ENCODE measurements around the gene TECPR1. TPM values are rescaled to one million over a fixed set of nuclear protein-coding genes. Genes with fewer than 3 reads are reported as not detected.

The TECPR1 gene
- total and polyA plus RNA-seq, 2 donors (not counting 3 experiments of a cell fraction or from before 2014, with no cell fraction given), result 12.3 to 97.5 TPM

DNA sequence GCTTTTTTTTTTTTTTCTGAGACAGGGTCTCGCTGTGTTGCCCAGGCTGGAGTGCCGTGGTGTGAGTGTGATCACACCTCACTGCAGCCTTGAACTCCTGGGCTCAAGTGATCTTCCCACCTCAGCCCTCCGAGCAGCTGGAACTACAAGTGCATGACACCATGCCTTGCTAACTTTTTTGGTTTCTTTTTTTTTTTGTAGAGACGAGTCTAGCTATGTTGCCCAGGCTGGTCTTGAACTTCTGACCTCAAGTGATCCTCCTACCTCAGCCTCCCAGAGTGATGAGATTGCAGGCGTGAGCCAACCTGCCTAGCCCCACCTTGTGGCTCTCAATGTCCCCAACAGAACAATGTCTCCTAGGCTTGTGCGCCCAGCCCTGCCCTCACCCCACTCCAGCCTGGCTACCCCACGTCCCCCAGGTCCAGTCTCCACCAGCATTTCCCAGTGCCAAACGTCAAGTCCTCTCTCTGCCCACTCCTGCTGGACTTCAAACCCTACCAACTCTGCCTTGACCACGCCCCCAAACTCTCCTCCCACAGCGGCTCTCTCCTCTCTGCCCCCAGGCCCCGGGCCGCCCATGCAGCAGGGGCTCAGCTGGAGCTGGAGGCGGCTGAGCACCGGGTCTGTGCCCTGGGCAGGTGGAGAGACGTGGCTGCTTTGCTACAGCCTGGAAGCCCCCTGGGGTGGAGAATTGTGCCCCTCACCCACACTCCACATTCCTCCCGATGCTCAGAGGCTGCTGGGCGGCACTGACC lies 21.9 kb downstream of the TECPR1 start:
- intact Hi-C loops (cut with micrococcal nuclease) (no loop called here), dilution Hi-C loops (cut with MboI; ENCODE audit: extremely low pct_ligation_motif_present, low sequenced_read_pairs) (no loop called here)
- no peak overlapping the region for H3K4me3 ChIP-seq (replicated peaks in 1 of 3; ENCODE audit: insufficient read depth in 1 of 3, low read depth in 1 of 3, low read length in 3 of 3)
- DNase-seq (ENCODE audit: low read depth, low spot score), result no peak
- H4K20me1 ChIP-seq (replicated peaks; ENCODE audit: control insufficient read depth, extremely low read depth, insufficient read depth, low read length), result no peaks in the 10 kb centered on the region
- no peak for FAIRE-seq
- no peaks in the 10 kb centered on the region for H3K9me1 ChIP-seq (replicated peaks; ENCODE audit: control insufficient read depth, extremely low read depth, insufficient read depth, low read length)
- no peaks in the 10 kb centered on the region for H3K79me2 ChIP-seq (ENCODE audit: control insufficient read depth, insufficient read depth, low read length)
- H3K36me3 ChIP-seq (ENCODE audit: control insufficient read depth in 2 of 2, extremely low read depth in 1 of 2, insufficient read depth in 2 of 2, low read length in 2 of 2), result peaks cover 2 to 37% of the 10 kb centered on the region in 2 experiments
- no peak overlapping the region for H3K4me2 ChIP-seq (ENCODE audit: insufficient read depth, low read length)
- BruUV-seq (replicated peaks), result no TSS peak
- no peaks in the 10 kb centered on the region for H3K9me3 ChIP-seq (replicated peaks; ENCODE audit: control insufficient read depth, insufficient read depth, low read length)
- no peak overlapping the region for H3K27ac ChIP-seq (ENCODE audit: insufficient read depth, low read depth, low read length)
- no peak overlapping the region for H3K9ac ChIP-seq (replicated peaks; ENCODE audit: extremely low read depth, insufficient read depth, low read length)
- no peaks in the 10 kb centered on the region for H3K27me3 ChIP-seq (ENCODE audit: control insufficient read depth in 2 of 2, insufficient read depth in 2 of 2, low read length in 2 of 2)
- no peaks in the 10 kb centered on the region for H3K4me1 ChIP-seq (ENCODE audit: control insufficient read depth, extremely low read depth, insufficient read depth, low read length)
- CTCF ChIA-PET, result no interaction called here
- POLR2A ChIA-PET, result no interaction called here
- TF ChIP-seq, protein P1, sequence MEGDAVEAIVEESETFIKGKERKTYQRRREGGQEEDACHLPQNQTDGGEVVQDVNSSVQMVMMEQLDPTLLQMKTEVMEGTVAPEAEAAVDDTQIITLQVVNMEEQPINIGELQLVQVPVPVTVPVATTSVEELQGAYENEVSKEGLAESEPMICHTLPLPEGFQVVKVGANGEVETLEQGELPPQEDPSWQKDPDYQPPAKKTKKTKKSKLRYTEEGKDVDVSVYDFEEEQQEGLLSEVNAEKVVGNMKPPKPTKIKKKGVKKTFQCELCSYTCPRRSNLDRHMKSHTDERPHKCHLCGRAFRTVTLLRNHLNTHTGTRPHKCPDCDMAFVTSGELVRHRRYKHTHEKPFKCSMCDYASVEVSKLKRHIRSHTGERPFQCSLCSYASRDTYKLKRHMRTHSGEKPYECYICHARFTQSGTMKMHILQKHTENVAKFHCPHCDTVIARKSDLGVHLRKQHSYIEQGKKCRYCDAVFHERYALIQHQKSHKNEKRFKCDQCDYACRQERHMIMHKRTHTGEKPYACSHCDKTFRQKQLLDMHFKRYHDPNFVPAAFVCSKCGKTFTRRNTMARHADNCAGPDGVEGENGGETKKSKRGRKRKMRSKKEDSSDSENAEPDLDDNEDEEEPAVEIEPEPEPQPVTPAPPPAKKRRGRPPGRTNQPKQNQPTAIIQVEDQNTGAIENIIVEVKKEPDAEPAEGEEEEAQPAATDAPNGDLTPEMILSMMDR (IDR thresholded peaks at IDR 0.05; ENCODE audit: extremely low read depth in 1 of 2, insufficient read depth in 1 of 2, low read depth in 1 of 2, low read length in 2 of 2), result no peak
- TF ChIP-seq POLR2A (IDR thresholded peaks at IDR 0.05; ENCODE audit: low read depth, low read length), result no peak
- no peak for TF ChIP-seq EZH2 (IDR thresholded peaks at IDR 0.05; ENCODE audit: borderline replicate concordance, low read depth, low read length, severe bottlenecking)
- TF ChIP-seq POLR2AphosphoS5 (IDR thresholded peaks at IDR 0.05; ENCODE audit: insufficient read depth, low read depth, low read length), result no peak
- no peak for TF ChIP-seq FOS (IDR thresholded peaks at IDR 0.05; ENCODE audit: borderline replicate concordance, insufficient read depth, low read length)
- TF ChIP-seq MYC (IDR thresholded peaks at IDR 0.05; ENCODE audit: low read depth, low read length), result no peak
- TF ChIP-seq JUN (IDR thresholded peaks at IDR 0.05; ENCODE audit: borderline replicate concordance, insufficient read depth, insufficient read length, low read depth), result no peak
- TF ChIP-seq, protein P2, sequence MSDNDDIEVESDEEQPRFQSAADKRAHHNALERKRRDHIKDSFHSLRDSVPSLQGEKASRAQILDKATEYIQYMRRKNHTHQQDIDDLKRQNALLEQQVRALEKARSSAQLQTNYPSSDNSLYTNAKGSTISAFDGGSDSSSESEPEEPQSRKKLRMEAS (IDR thresholded peaks at IDR 0.05; ENCODE audit: insufficient read depth, insufficient read length), result no peak
- no peak for TF ChIP-seq GATA2 (IDR thresholded peaks at IDR 0.05; ENCODE audit: insufficient read depth, insufficient read length, low read depth, low read length)
- H2AFZ ChIP-seq (ENCODE audit: low read depth, low read length), result no peak overlapping the region
